HCT116 (cell line): ENCODE results near the gene CLTRN. TPM values are rescaled to one million over a fixed set of nuclear protein-coding genes. Genes with fewer than 3 reads are reported as not detected.

ENCODE experiments used
- ATAC-seq: fragments of 200-7000 bp; cut with Tn5 transposase; 2 replicates; pipeline ENCODE4 v1.9.1; 2020; ENCODE audit warnings: mild to moderate bottlenecking, moderate library complexity
- BruUV-seq: library from RNA; stranded (reverse); fragments of 400-500 nt; replicated peaks from 2 replicates; lab custom pipeline; 2021; lab: Mats Ljungman, UMichigan
- CTCF ChIA-PET: fragments of 300-600 bp; sonication (Branson Sonifier 250); formaldehyde crosslinking; loops from one replicate; lab custom pipeline; 2021; ENCODE audit warnings: antibody characterized with exemption; lab: Charles Lee
- POLR2A ChIA-PET: fragments of 300-600, 350-600 bp; sonication (Branson Sonifier 250); formaldehyde crosslinking; loops from one replicate; lab custom pipeline; 2021; ENCODE audit warnings: antibody characterized with exemption; lab: Charles Lee
- RAD21 ChIA-PET, 2 experiments: fragments of 300-600 bp; sonication (Branson Sonifier 250); formaldehyde crosslinking; loops; one replicate each; lab custom pipeline; 2023; ENCODE audit warnings: low total read pairs in 2 of 2; ENCODE audit not compliant: uncharacterized antibody in 2 of 2, unreplicated experiment in 2 of 2, low non-redundant PET in 1 of 2; lab: Charles Lee
- DNase-seq: peaks from one replicate; pipeline ENCODE4 v3.0.0-alpha.2; 2010; ENCODE audit warnings: low read depth, low spot score
- H2AFZ ChIP-seq: fragments of 200-600 bp; shearing (Covaris generic), sonication (generic); 2 replicates; pipeline ENCODE4 v1.6.1; 2017; ENCODE audit warnings: low read depth, mixed run types, mixed read lengths, antibody characterized with exemption, low read length; ENCODE audit not compliant: poor library complexity, severe bottlenecking
- H3K27ac ChIP-seq: 2 replicates; pipeline ENCODE4 v1.5.1; 2012; ENCODE audit warnings: low read depth, low read length
- H3K27me3 ChIP-seq: fragments of 200-600 bp; sonication (generic); 2 replicates; pipeline ENCODE4 v1.6.1; 2016; ENCODE audit warnings: mixed run types, low read length, mixed read lengths; ENCODE audit not compliant: insufficient read depth
- H3K36me3 ChIP-seq, 2 experiments: fragments of 200-500 bp in 1 of 2; fragments of 200-600 bp in 1 of 2; sonication (Bioruptor generic) in 1 of 2; sonication (generic) in 1 of 2; 2 replicates each; pipeline versions ENCODE4 v1.5.1 to v1.6.1; 2014 to 2016; ENCODE audit warnings: low read length in 2 of 2, inconsistent platforms in 1 of 2, mixed read lengths in 1 of 2, mixed run types in 1 of 2; ENCODE audit not compliant: insufficient read depth in 2 of 2, control insufficient read depth in 1 of 2
- H3K4me1 ChIP-seq, 2 experiments: fragments of 200-600 bp in 1 of 2; sonication (generic) in 1 of 2; 2 replicates each; pipeline versions ENCODE4 v1.5.1 to v1.6.1; 2012 to 2017; ENCODE audit warnings: low read length in 2 of 2, inconsistent platforms in 1 of 2, mild to moderate bottlenecking in 1 of 2, mixed read lengths in 1 of 2, mixed run types in 1 of 2, moderate library complexity in 1 of 2; ENCODE audit not compliant: insufficient read depth in 2 of 2, control insufficient read depth in 1 of 2
- H3K4me2 ChIP-seq: fragments of 200-600 bp; sonication (generic); 2 replicates; pipeline ENCODE4 v1.6.1; 2017; ENCODE audit warnings: mixed run types, low read length, mixed read lengths
- H3K4me3 ChIP-seq, 2 experiments: fragments of 200-600 bp in 1 of 2; sonication (generic) in 1 of 2; replicated peaks in 1 of 2; 2 replicates each; pipeline ENCODE4 v1.5.1; 2011 to 2016; ENCODE audit warnings: low read length in 2 of 2, control low read depth in 1 of 2, low read depth in 1 of 2, mild to moderate bottlenecking in 1 of 2, mixed read lengths in 1 of 2, mixed run types in 1 of 2
- H3K79me2 ChIP-seq: fragments of 200-600 bp; sonication (generic); 2 replicates; pipeline ENCODE4 v1.6.1; 2017; ENCODE audit warnings: mild to moderate bottlenecking, mixed run types, low read length, moderate library complexity, mixed read lengths; ENCODE audit not compliant: insufficient read depth
- H3K9ac ChIP-seq: fragments of 200-600 bp; sonication (generic); 2 replicates; pipeline ENCODE4 v1.6.1; 2016; ENCODE audit warnings: low read length, mixed read lengths
- H3K9me2 ChIP-seq: fragments of 200-600 bp; sonication (generic), shearing (Covaris generic); 2 replicates; pipeline ENCODE4 v1.6.1; 2017; ENCODE audit warnings: mixed run types, mild to moderate bottlenecking, moderate library complexity; ENCODE audit not compliant: insufficient read depth
- H3K9me3 ChIP-seq, 2 experiments: fragments of 200-500 bp in 1 of 2; fragments of 200-600 bp in 1 of 2; sonication (Bioruptor generic) in 1 of 2; sonication (generic) in 1 of 2; 2 replicates each; pipeline ENCODE4 v1.6.1; 2014 to 2017; ENCODE audit warnings: low read length in 2 of 2, mixed read lengths in 2 of 2, inconsistent platforms in 1 of 2, low read depth in 1 of 2, mild to moderate bottlenecking in 1 of 2, mixed run types in 1 of 2, moderate library complexity in 1 of 2; ENCODE audit not compliant: control insufficient read depth in 1 of 2, insufficient read depth in 1 of 2
- H4K20me1 ChIP-seq: fragments of 200-600 bp; sonication (generic), shearing (Covaris generic); 2 replicates; pipeline ENCODE4 v1.6.1; 2017; ENCODE audit warnings: mixed run types, mild to moderate bottlenecking, moderate library complexity; ENCODE audit not compliant: insufficient read depth
- CBX3 ChIP-seq: IDR thresholded peaks from 2 replicates; pipeline ENCODE4 v1.6.1; 2012; ENCODE audit warnings: low read depth
- CTCF ChIP-seq, 3 experiments: fragments of 200-600 bp in 1 of 3; sonication (generic) in 1 of 3; IDR thresholded peaks in 2 of 3; conservative IDR thresholded peaks in 1 of 3; 2 replicates each; pipeline ENCODE4 v1.5.1; 2012 to 2017; ENCODE audit warnings: low read depth in 2 of 3, low read length in 2 of 3, antibody characterized with exemption in 1 of 3, borderline replicate concordance in 1 of 3, control low read depth in 1 of 3, mild to moderate bottlenecking in 1 of 3, mixed read lengths in 1 of 3, mixed run types in 1 of 3, moderate library complexity in 1 of 3; ENCODE audit not compliant: insufficient read depth in 1 of 3
- ELF1 ChIP-seq: IDR thresholded peaks from 2 replicates; pipeline ENCODE4 v1.6.1; 2012; ENCODE audit warnings: low read depth, borderline replicate concordance
- JUND ChIP-seq: IDR thresholded peaks from 2 replicates; pipeline ENCODE4 v1.6.1; 2012
- MAX ChIP-seq: IDR thresholded peaks from 2 replicates; pipeline ENCODE4 v1.6.1; 2012
- RAD21 ChIP-seq: IDR thresholded peaks from 2 replicates; pipeline ENCODE4 v1.6.1; 2012; ENCODE audit warnings: low read depth, mild to moderate bottlenecking
- intact Hi-C: fragments of 100-400 bp; cut with micrococcal nuclease; formaldehyde crosslinking; loops from 2 replicates; pipeline ENCODE4 v1.10.0; 2022
- total RNA-seq: library from RNA; stranded (reverse); gene quantifications from one replicate; pipeline ENCODE4 v1.2.1, GENCODE V29; 2021; ENCODE audit not compliant: unreplicated experiment

Gene CLTRN
- total RNA-seq, 1 experiment from 2014 or later: 0.25 TPM

GRCh38 chrX:15694941-15695451, 30.4 kb upstream of the CLTRN start (continued):
- TF ChIP-seq CTCF (IDR thresholded peaks at IDR 0.05 in 2 of 3, conservative IDR thresholded peaks at IDR 0.05 in 1 of 3; ENCODE audit: borderline replicate concordance in 1 of 3, insufficient read depth in 1 of 3, low read depth in 2 of 3, low read length in 2 of 3) (no peak), CBX3 (no peak), MAX (no peak), JUND (no peak)

- ATAC-seq (peak; percentile 77), DNase-seq (peak; percentile 8)
- intact Hi-C loops: loop anchor here (5.0 kb wide), 1 partner anchor 285 kb away; no protein-coding TSS in a partner anchor
- Histone ChIP-seq H3K4me1 (no peaks in the 10 kb centered on the region), H3K9me3 (no peaks in the 10 kb centered on the region), H3K4me3 (no peak overlapping the region), H4K20me1 (no peaks in the 10 kb centered on the region), H3K27ac (no peak overlapping the region), H2AFZ (no peak overlapping the region), H3K9ac (no peak overlapping the region), H3K4me2 (no peak overlapping the region), H3K36me3 (peaks cover 0 to 4% of the 10 kb centered on the region in 2 experiments; a peak in 1 of 4 replicates), H3K9me2 (no peaks in the 10 kb centered on the region), H3K27me3 (no peaks in the 10 kb centered on the region), H3K79me2 (peaks cover 32% of the 10 kb centered on the region)
- ChIA-PET RAD21 (no interaction called here), CTCF (no interaction called here), POLR2A (no interaction called here)
- no peak for TF ChIP-seq ELF1
- TF ChIP-seq CTCF (IDR thresholded peaks at IDR 0.05 in 2 of 3, conservative IDR thresholded peaks at IDR 0.05 in 1 of 3; ENCODE audit: borderline replicate concordance in 1 of 3, insufficient read depth in 1 of 3, low read depth in 2 of 3, low read length in 2 of 3): peak; percentile 35 to 60 (median 55); a peak in 4 of 6 replicates
- peak; percentile 63 for TF ChIP-seq RAD21
- no TSS peak for BruUV-seq
Measured at GRCh38 chrX:15686818-15687685, 22.4 kb upstream of the CLTRN start.
